ENCODE data around the gene SLIT3.
A peak's percentile ranks its signal among the peaks of the same experiment; 100 is the strongest.

The SLIT3 gene

DNA sequence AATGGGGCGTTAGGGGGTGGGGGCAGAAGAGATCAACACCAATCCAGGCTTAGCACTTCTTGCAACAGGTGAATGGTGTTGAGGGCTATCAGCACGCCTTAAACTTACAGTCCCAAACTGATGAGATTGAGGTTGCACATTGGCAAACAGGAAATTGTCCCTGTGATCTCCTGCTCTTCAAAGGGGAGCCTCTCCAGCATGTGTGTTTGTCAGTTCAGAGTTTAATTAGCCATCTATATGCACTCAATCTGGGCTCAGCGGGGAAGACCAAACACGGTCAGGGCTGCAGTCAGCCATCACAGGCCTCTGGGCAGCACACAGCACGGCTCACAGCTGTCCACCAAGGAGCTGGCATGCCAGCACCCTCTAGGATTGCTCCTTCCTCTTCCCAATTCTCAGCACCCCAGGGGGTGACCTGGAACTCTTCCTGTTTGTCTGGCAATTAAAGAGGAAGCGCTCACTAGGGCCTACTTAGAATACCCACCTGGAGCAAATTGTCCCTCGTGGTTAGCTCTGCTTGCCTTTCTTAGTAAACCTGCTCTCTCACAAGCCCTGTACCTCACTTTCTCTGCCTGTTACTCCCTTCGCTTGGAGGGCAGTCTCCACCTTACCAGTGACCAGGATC is 217.4 kb downstream of the SLIT3 start:
- H3K4me1 ChIP-seq (ENCODE audit: insufficient read depth, low read length) = peaks cover 42% of the 10 kb centered on the region
- H3K9me3 ChIP-seq (ENCODE audit: insufficient read depth, low read depth, low read length) = no peaks in the 10 kb centered on the region
- no peak overlapping the region for H3K4me3 ChIP-seq (ENCODE audit: low read length)
- H3K36me3 ChIP-seq (ENCODE audit: insufficient read depth, low read depth, low read length) = no peaks in the 10 kb centered on the region
- no peak overlapping the region for H3K9ac ChIP-seq (ENCODE audit: low read depth, low read length)
- H3K27ac ChIP-seq (ENCODE audit: low read length) = no peak overlapping the region
- no peaks in the 10 kb centered on the region for H3K27me3 ChIP-seq (ENCODE audit: insufficient read depth, low read length)

DNA sequence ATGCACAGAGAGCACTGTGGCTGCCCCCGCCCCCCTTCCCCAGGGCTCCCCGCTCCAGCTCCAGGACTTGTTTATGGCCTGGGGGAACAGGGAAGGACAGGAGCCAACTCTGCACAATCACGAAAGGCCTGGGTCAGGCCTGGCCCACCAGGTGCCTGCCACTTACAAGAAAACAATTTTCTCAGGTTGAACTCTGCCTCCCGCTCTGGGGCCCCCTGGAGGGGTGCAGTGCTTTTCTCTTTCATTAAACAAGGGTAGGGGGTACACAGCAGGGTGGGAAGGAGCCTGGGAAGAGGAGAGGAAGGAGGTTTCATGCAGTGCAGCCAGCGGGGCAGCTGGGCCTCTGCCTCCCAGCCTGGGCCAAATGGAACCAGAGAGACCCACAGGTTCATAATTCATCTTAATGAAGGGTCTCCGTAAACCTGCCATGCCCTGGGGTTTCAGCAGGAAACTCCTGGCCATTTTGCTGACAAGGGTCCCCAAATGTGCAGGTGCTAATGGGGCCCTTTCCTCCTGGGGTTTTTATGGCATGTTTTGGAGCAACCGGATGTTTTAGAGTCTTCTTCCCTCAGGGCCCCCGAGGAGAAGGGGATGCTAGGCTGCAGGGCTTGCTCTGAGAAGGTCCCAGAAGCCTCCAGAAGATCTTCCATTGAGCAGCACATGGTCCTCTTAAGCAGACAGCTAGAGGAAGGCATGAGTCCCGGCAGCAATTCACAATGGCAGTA is 219.8 kb downstream of the SLIT3 start:
- no peak overlapping the region for H3K27ac ChIP-seq (ENCODE audit: low read length)
- no peaks in the 10 kb centered on the region for H3K36me3 ChIP-seq (ENCODE audit: insufficient read depth, low read depth, low read length)
- H3K9ac ChIP-seq (ENCODE audit: low read depth, low read length) = no peak overlapping the region
- H3K4me1 ChIP-seq (ENCODE audit: insufficient read depth, low read length) = peaks cover 20% of the 10 kb centered on the region; the same call in 1 of the 2 replicates
- H3K27me3 ChIP-seq (ENCODE audit: insufficient read depth, low read length) = no peaks in the 10 kb centered on the region
- no peaks in the 10 kb centered on the region for H3K9me3 ChIP-seq (ENCODE audit: insufficient read depth, low read depth, low read length)
- no peak overlapping the region for H3K4me3 ChIP-seq (ENCODE audit: low read length)

DNA sequence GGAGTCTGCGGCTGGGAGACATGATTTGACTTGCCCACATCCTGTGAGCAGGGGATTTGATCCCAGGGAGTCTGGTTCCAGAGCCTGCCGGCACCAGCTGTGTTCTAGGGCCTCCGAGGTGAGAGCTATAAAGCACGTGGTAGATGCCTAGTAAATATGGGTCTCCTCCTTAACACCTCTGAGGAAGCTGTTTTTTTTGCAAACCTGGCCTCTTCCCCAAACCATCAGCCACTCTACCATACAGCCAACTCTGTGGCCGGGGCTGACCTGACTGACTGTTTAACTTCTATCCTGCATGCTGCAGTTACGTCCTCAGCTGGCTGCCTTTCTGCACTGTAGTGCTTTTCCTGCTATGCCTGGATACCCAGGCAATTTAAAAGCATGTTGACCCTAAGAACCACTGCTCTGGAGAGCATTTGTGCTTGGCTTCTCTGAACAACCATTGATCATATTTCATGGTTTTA is 220.5 kb downstream of the SLIT3 start:
- Histone ChIP-seq H3K27me3 (ENCODE audit: insufficient read depth, low read length) (no peaks in the 10 kb centered on the region), H3K27ac (ENCODE audit: low read length) (no peak overlapping the region), H3K9ac (ENCODE audit: low read depth, low read length) (no peak overlapping the region)

DNA sequence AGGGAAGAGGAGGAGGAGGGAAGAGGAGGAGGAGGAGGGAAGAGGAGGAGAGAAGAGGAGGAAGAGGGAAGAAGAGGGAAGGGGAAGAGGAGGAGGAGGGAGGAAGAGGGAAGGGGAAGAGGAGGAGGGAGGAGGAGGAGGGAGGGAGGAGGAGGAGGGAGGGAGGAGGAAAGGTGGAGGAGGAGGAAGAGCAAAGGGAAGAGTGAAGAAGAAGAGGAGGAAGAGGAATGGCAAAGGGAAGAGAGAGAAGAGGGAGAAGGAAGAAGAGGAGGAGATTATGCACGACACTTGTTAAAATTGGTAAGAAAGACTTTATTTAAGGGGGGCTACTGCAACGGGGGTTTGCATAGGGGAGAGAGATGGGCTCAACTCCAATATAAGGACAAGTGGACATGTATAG is 221.2 kb downstream of the SLIT3 start:
- Histone ChIP-seq H3K9me3 (ENCODE audit: insufficient read depth, low read depth, low read length) (no peaks in the 10 kb centered on the region), H3K4me3 (ENCODE audit: low read length) (no peak overlapping the region), H3K27ac (ENCODE audit: low read length) (no peak overlapping the region), H3K4me1 (ENCODE audit: insufficient read depth, low read length) (peaks cover 12% of the 10 kb centered on the region; the same call in 1 of the 2 replicates), H3K36me3 (ENCODE audit: insufficient read depth, low read depth, low read length) (no peaks in the 10 kb centered on the region), H3K9ac (ENCODE audit: low read depth, low read length) (no peak overlapping the region), H3K27me3 (ENCODE audit: insufficient read depth, low read length) (no peaks in the 10 kb centered on the region)

More for the DNA sequence above, 220.5 kb downstream of the SLIT3 start:
- no peak overlapping the region for H3K4me3 ChIP-seq (ENCODE audit: low read length)
- no peaks in the 10 kb centered on the region for H3K9me3 ChIP-seq (ENCODE audit: insufficient read depth, low read depth, low read length)
- H3K4me1 ChIP-seq (ENCODE audit: insufficient read depth, low read length) = peaks cover 19% of the 10 kb centered on the region; the same call in 1 of the 2 replicates
- H3K36me3 ChIP-seq (ENCODE audit: insufficient read depth, low read depth, low read length) = no peaks in the 10 kb centered on the region

DNA sequence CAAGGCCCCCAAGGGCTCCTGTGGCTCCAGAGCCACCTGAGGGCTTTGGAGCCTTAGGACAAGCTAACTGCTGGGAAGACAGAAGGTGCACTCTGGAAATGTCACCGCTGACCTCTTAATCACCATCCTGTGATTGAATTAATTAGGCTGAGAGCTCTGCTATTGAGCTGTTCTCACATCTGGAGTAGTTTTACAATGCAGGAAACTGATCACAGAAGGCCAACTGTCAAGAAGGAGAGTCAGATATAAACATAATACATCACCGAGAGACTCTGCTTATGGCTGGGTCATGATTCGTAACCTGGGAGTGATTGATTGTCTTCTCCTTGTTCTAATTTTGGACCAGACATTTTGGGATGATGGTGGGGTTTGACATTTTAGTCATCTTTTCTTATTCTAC is 226.1 kb downstream of the SLIT3 start:
- no peaks in the 10 kb centered on the region for H3K36me3 ChIP-seq (ENCODE audit: insufficient read depth, low read depth, low read length)
- H3K4me1 ChIP-seq (ENCODE audit: insufficient read depth, low read length) = no peaks in the 10 kb centered on the region
- no peaks in the 10 kb centered on the region for H3K27me3 ChIP-seq (ENCODE audit: insufficient read depth, low read length)
- H3K27ac ChIP-seq (ENCODE audit: low read length) = no peak overlapping the region
- no peaks in the 10 kb centered on the region for H3K9me3 ChIP-seq (ENCODE audit: insufficient read depth, low read depth, low read length)
- no peak overlapping the region for H3K4me3 ChIP-seq (ENCODE audit: low read length)
- no peak overlapping the region for H3K9ac ChIP-seq (ENCODE audit: low read depth, low read length)

DNA sequence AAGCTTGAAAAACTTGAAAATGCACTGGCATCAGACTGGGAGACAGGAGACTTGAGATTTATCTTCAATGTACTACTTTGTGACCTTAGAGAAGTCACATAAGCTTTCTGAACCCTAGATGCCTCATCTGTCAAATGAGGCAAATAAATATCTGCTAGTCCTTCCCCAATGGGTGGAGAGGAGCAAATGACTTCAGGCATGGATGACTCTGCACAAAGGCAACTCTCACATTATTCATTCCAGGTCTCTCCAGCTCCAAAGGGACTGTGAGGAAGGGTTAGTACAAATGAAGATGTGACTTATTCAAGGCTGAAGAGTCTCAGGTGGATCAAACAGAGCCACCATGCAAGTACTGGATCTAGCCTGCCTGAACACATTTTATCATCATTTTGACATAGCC is 228.7 kb downstream of the SLIT3 start:
- H3K27ac ChIP-seq (ENCODE audit: low read length) = no peak overlapping the region

DNA sequence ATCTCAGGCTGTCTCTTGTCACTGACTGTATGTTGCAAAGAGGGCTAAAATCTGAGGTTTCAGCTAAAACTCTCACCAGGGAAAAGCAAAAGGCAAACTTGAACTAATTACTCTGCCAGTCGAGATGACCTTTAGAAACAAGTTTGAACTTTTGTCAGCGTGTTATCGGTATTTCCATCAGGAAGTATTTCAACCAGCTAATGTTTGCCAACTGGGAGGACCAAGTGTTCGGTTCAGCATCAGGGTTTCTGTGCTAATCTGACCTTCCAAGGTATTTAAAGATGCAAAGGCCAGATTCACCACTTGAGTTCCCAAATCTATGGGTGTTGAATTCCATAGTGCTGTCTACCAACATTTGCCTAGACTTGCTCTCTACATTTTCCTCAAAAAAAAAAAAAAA is 230.5 kb downstream of the SLIT3 start:
- H3K9me3 ChIP-seq (ENCODE audit: insufficient read depth, low read depth, low read length) = no peaks in the 10 kb centered on the region

More for the DNA sequence above, 228.7 kb downstream of the SLIT3 start:
- Histone ChIP-seq H3K36me3 (ENCODE audit: insufficient read depth, low read depth, low read length) (no peaks in the 10 kb centered on the region), H3K4me1 (ENCODE audit: insufficient read depth, low read length) (no peaks in the 10 kb centered on the region), H3K9me3 (ENCODE audit: insufficient read depth, low read depth, low read length) (no peaks in the 10 kb centered on the region), H3K9ac (ENCODE audit: low read depth, low read length) (no peak overlapping the region), H3K4me3 (ENCODE audit: low read length) (no peak overlapping the region), H3K27me3 (ENCODE audit: insufficient read depth, low read length) (no peaks in the 10 kb centered on the region)

DNA sequence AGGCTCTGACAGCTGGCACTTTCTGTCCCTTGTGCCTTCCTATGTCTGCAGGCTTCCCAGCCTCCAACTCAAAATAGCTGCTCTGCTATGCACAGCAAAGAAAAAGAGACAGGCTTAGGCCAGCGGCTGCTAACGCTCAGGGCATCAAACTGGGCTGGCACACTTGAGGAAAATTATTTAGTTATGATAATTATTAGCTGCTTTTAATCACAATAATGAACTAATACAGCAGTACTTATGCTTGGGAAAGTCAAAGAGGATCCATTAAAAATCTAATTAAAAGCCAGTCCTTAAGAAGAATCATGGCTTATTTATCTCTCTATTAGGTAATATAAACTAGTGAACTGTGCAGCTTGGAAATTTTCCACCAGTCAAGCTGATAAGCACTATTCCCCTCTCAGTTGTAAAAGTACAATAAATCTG is 233.2 kb downstream of the SLIT3 start:
- Histone ChIP-seq H3K27ac (ENCODE audit: low read length) (no peak overlapping the region), H3K4me1 (ENCODE audit: insufficient read depth, low read length) (peaks cover 24% of the 10 kb centered on the region), H3K4me3 (ENCODE audit: low read length) (no peak overlapping the region), H3K27me3 (ENCODE audit: insufficient read depth, low read length) (peaks cover 11% of the 10 kb centered on the region), H3K9ac (ENCODE audit: low read depth, low read length) (no peak overlapping the region), H3K9me3 (ENCODE audit: insufficient read depth, low read depth, low read length) (no peaks in the 10 kb centered on the region), H3K36me3 (ENCODE audit: insufficient read depth, low read depth, low read length) (no peaks in the 10 kb centered on the region)

More for the DNA sequence above, 230.5 kb downstream of the SLIT3 start:
- Histone ChIP-seq H3K4me3 (ENCODE audit: low read length) (no peak overlapping the region), H3K9ac (ENCODE audit: low read depth, low read length) (no peak overlapping the region), H3K4me1 (ENCODE audit: insufficient read depth, low read length) (peaks cover 11% of the 10 kb centered on the region), H3K36me3 (ENCODE audit: insufficient read depth, low read depth, low read length) (no peaks in the 10 kb centered on the region), H3K27me3 (ENCODE audit: insufficient read depth, low read length) (no peaks in the 10 kb centered on the region), H3K27ac (ENCODE audit: low read length) (no peak overlapping the region)

DNA sequence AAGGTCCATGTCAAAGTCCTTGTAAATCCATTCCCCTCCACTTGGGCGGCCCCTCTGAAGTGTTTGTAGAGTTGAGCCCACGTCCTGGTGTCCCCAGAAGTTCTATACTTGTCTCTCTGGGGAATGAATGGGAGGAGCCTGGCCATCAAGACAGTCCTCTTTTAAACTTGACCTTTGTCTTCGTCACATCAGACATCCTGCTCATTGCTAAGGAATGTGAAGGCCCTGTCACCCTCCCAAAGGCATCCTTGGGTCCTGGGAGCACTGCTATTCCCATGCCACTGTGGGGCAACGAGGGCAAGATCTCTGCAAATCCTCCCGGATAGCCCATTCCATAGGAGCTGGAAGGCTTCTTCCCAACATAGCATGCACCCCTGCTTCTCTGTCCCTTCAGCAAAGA is 235.5 kb downstream of the SLIT3 start:
- Histone ChIP-seq H3K9me3 (ENCODE audit: insufficient read depth, low read depth, low read length) (no peaks in the 10 kb centered on the region), H3K36me3 (ENCODE audit: insufficient read depth, low read depth, low read length) (no peaks in the 10 kb centered on the region), H3K4me1 (ENCODE audit: insufficient read depth, low read length) (peaks cover 26% of the 10 kb centered on the region), H3K27ac (ENCODE audit: low read length) (no peak overlapping the region), H3K27me3 (ENCODE audit: insufficient read depth, low read length) (peaks cover 17% of the 10 kb centered on the region), H3K9ac (ENCODE audit: low read depth, low read length) (no peak overlapping the region), H3K4me3 (ENCODE audit: low read length) (no peak overlapping the region)

DNA sequence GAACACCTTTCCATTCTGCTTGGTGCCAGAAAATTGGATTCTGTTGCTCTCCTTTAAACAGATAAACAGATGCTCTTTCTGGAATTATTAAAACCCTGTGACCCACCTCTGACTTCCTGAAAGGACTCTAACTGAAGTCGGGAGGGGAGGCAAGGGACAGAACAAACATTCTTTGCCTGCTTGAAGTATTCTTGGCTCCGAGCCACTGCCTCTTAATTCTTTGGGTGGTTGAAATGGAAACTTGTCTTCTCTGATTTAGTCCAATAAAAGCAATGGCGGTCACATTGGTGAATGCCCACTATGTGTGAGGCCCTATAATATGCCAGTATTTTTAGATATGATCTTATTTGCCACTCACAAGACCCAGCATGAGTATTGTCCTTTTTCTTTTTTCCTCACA is 236.8 kb downstream of the SLIT3 start:
- H3K27me3 ChIP-seq (ENCODE audit: insufficient read depth, low read length) = peaks cover 17% of the 10 kb centered on the region
- H3K27ac ChIP-seq (ENCODE audit: low read length) = no peak overlapping the region
- H3K9ac ChIP-seq (ENCODE audit: low read depth, low read length) = no peak overlapping the region
- H3K9me3 ChIP-seq (ENCODE audit: insufficient read depth, low read depth, low read length) = no peaks in the 10 kb centered on the region
- no peaks in the 10 kb centered on the region for H3K36me3 ChIP-seq (ENCODE audit: insufficient read depth, low read depth, low read length)
- no peak overlapping the region for H3K4me3 ChIP-seq (ENCODE audit: low read length)
- peaks cover 26% of the 10 kb centered on the region for H3K4me1 ChIP-seq (ENCODE audit: insufficient read depth, low read length)

DNA sequence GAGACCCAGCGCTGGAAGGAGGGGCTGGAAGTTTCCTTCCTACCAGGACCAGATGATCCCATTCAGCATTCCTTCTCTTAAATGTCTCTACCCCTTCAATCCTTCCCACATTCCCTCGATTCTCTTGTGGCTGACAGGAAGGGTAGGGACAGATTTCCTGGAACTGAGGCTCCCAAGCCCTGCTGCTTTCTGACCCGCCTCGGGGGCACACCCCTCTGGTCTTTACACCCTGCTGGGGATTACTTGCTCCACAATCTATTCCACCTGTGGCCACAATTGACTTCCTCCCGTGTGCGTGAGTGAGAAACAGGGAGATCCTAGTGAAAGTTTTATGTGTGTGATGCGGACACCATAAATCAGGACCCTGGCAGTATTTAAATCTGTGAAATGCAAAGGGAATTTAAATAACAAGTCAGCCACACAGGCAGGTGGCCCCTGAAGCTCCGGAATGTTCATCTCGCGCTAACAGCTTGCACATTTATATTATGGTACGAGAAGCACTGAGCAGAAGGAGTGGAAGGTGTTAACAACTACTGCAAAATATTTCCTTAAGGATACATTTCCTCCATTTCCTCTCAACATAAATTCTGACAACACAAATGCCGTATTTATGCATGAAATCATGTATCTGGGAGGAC is 237.5 kb downstream of the SLIT3 start:
- H3K4me1 ChIP-seq (ENCODE audit: insufficient read depth, low read length) = peaks cover 26% of the 10 kb centered on the region
- H3K27me3 ChIP-seq (ENCODE audit: insufficient read depth, low read length) = peaks cover 17% of the 10 kb centered on the region
- no peaks in the 10 kb centered on the region for H3K36me3 ChIP-seq (ENCODE audit: insufficient read depth, low read depth, low read length)
- peak overlapping the region; percentile 37 for H3K4me3 ChIP-seq (ENCODE audit: low read length)
- H3K9ac ChIP-seq (ENCODE audit: low read depth, low read length) = no peak overlapping the region
- no peaks in the 10 kb centered on the region for H3K9me3 ChIP-seq (ENCODE audit: insufficient read depth, low read depth, low read length)
- no peak overlapping the region for H3K27ac ChIP-seq (ENCODE audit: low read length)

DNA sequence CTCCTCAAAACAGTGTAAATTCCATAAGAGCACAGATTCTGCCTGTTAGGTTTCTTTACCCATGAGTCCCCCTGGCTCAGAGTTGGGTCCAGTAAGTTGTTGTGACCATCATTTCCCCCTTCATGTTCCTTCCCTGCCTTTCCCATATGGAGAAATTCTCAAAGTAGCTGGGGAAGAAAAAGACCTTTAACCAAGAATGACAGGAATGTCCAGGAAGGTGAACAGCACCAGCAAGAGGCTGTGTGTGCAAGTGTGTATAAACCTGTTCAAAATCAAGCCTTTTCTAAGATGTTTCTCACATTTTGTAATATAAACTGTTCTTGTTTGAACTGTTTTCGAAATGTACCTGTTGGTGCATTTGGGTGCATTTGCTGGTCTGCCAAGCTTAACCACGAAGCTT is 238.2 kb downstream of the SLIT3 start:
- Histone ChIP-seq H3K36me3 (ENCODE audit: insufficient read depth, low read depth, low read length) (no peaks in the 10 kb centered on the region), H3K9ac (ENCODE audit: low read depth, low read length) (no peak overlapping the region), H3K27me3 (ENCODE audit: insufficient read depth, low read length) (peaks cover 17% of the 10 kb centered on the region), H3K4me1 (ENCODE audit: insufficient read depth, low read length) (peaks cover 26% of the 10 kb centered on the region), H3K27ac (ENCODE audit: low read length) (no peak overlapping the region), H3K4me3 (ENCODE audit: low read length) (no peak overlapping the region), H3K9me3 (ENCODE audit: insufficient read depth, low read depth, low read length) (no peaks in the 10 kb centered on the region)

Data from iPS-20b (cell line).